SK-N-SH (cell line): ENCODE data around the gene DNAH11.

ENCODE experiments used
- CTCF ChIP-seq: fragments of 200-600 bp; sonication (generic); IDR thresholded peaks from 2 replicates; pipeline ENCODE4 v1.6.1; 2017; ENCODE audit warnings: antibody characterized with exemption, mild to moderate bottlenecking, moderate library complexity
- ELF1 ChIP-seq: IDR thresholded peaks from 2 replicates; pipeline ENCODE4 v1.4.0; 2012
- EZH2phosphoT487 ChIP-seq: fragments of 200-600 bp; sonication (generic); IDR thresholded peaks from 2 replicates; pipeline ENCODE4 v1.6.1; 2017; ENCODE audit warnings: low read depth, mixed run types, mild to moderate bottlenecking, antibody characterized with exemption, moderate library complexity, borderline replicate concordance
- FOXJ3 ChIP-seq: sonication (generic); formaldehyde crosslinking; IDR thresholded peaks from 2 replicates; pipeline ENCODE4 v1.5.1; 2020; ENCODE audit warnings: mild to moderate bottlenecking, missing genetic modification reagents
- MAX ChIP-seq: IDR thresholded peaks from 2 replicates; pipeline ENCODE4 v1.4.0; 2012; ENCODE audit warnings: low read depth
- PBX3 ChIP-seq: IDR thresholded peaks from 2 replicates; pipeline ENCODE4; 2012
- POLR2AphosphoS5 ChIP-seq: IDR thresholded peaks from 2 replicates; pipeline ENCODE4 v1.6.1; 2012; ENCODE audit warnings: low read depth, low read length
- RAD21 ChIP-seq: IDR thresholded peaks from 2 replicates; pipeline ENCODE4 v1.6.1; 2012; ENCODE audit warnings: mild to moderate bottlenecking, low read length
- TCF12 ChIP-seq: IDR thresholded peaks from 2 replicates; pipeline ENCODE4 v1.4.0; 2012
- USF2 ChIP-seq: fragments of 150-350 bp; IDR thresholded peaks from 2 replicates; pipeline ENCODE4 v1.6.1; 2017; ENCODE audit warnings: antibody characterized with exemption, low read length, low read depth, borderline replicate concordance

GRCh38 chr7:21938463-21938862 lies 395.6 kb downstream of the DNAH11 start:
- no peak for TF ChIP-seq CTCF
- no peak for TF ChIP-seq ELF1
- TF ChIP-seq TCF12: no peak
- TF ChIP-seq MAX: no peak
- no peak for TF ChIP-seq FOXJ3
- TF ChIP-seq USF2: no peak
- TF ChIP-seq PBX3: no peak
- TF ChIP-seq RAD21: no peak
- TF ChIP-seq EZH2phosphoT487: no peak
- TF ChIP-seq POLR2AphosphoS5: no peak
